K562 (cell line): ENCODE measurements around the gene ACOT7. TPM values are rescaled to one million over a fixed set of nuclear protein-coding genes. Genes with fewer than 3 reads are reported as not detected.
A peak's percentile ranks its signal among the peaks of the same experiment; 100 is the strongest.

Experiments
- BHLHE40 ChIP-seq: IDR thresholded peaks from 2 replicates; pipeline ENCODE4 v1.6.1; 2011; ENCODE audit warnings: low read length, improper control_type of control experiment
- BRCA1 ChIP-seq, 2 experiments: fragments of 450-650 bp in 1 of 2; sonication (generic) in 1 of 2; formaldehyde crosslinking in 1 of 2; IDR thresholded peaks; 2 replicates each; pipeline versions ENCODE4 v1.5.0 to v1.6.1; 2017 to 2020; ENCODE audit warnings: mild to moderate bottlenecking in 1 of 2, missing genetic modification reagents in 1 of 2
- GABPA ChIP-seq: fragments of 200-800 bp; sonication (Bioruptor generic); conservative IDR thresholded peaks from 2 replicates; pipeline ENCODE4 v1.6.1; 2016; ENCODE audit warnings: low read depth, missing genetic modification characterization, missing compliant biosample characterization
- HNRNPH1 ChIP-seq: fragments of 200-400 bp; formaldehyde crosslinking; optimal IDR thresholded peaks from 2 replicates; pipeline ENCODE3; 2017; ENCODE audit warnings: low read depth, mild to moderate bottlenecking, low read length, moderate library complexity
- MYC ChIP-seq, 2 experiments: fragments of 250-450 bp in 1 of 2; sonication (Bioruptor Pico) in 1 of 2; IDR thresholded peaks; 2 replicates each; pipeline versions ENCODE4 v1.5.1 to v1.6.1; 2012 to 2021; ENCODE audit warnings: low read depth in 2 of 2, borderline replicate concordance in 1 of 2, improper control_type of control experiment in 1 of 2, low read length in 1 of 2, mild to moderate bottlenecking in 1 of 2, moderate library complexity in 1 of 2
- NR2C1 ChIP-seq, 2 experiments: fragments of 450-650 bp; IDR thresholded peaks; 2 replicates each; pipeline ENCODE4 v1.6.1; 2017; ENCODE audit warnings: mild to moderate bottlenecking in 2 of 2, antibody characterized with exemption in 1 of 2, inconsistent platforms in 1 of 2, missing compliant biosample characterization in 1 of 2, missing genetic modification characterization in 1 of 2
- PHF8 ChIP-seq: fragments of 200-600 bp; sonication (generic); IDR thresholded peaks from 2 replicates; pipeline ENCODE4 v1.6.1; 2012; ENCODE audit warnings: mixed run types, mild to moderate bottlenecking, inconsistent platforms, low read length, moderate library complexity, borderline replicate concordance
- polyA plus RNA-seq, 8 experiments: library from polyadenylated mRNA; depleted of rRNA in 4 of 8; stranded (reverse) in 5 of 8; unstranded in 3 of 8; fragments of >200 nt; fragmentation: Nextera tagmentation in 2 of 8; fragmentation: Illumina TruSeq in 1 of 8; extraction: Ambion mirVana in 2 of 8; extraction: Trizol in 1 of 8; gene quantifications; 2 replicates each; pipeline versions ENCODE4 v1.2.1 to v1.2.3, GENCODE V29; 2011 to 2014; ENCODE audit warnings: inconsistent platforms in 1 of 8, missing spikeins in 1 of 8
- total RNA-seq, 7 experiments: library from RNA; depleted of rRNA in 6 of 7; stranded (reverse); fragments of >200 nt in 6 of 7; fragmentation: Illumina TruSeq in 2 of 7; extraction: Trizol in 2 of 7; gene quantifications; 2 replicates each; pipeline versions ENCODE4 v1.2.1 to v1.2.3, GENCODE V29; 2011 to 2021; ENCODE audit warnings: low replicate concordance in 1 of 7
- TF ChIP-seq, protein P1 (sequence below), 2 experiments: IDR thresholded peaks; 2 replicates each; pipeline ENCODE4 v1.6.1; 2011; ENCODE audit warnings: borderline replicate concordance in 1 of 2, control low read depth in 1 of 2, low read depth in 1 of 2, low read length in 1 of 2, mild to moderate bottlenecking in 1 of 2, mixed read lengths in 1 of 2, moderate library complexity in 1 of 2; ENCODE audit not compliant: insufficient read depth in 1 of 2, insufficient read length in 1 of 2, poor library complexity in 1 of 2, severe bottlenecking in 1 of 2; ENCODE audit errors: extremely low read depth in 1 of 2
- TF ChIP-seq, protein P2 (sequence below): sonication (generic); formaldehyde crosslinking; IDR thresholded peaks from 2 replicates; pipeline ENCODE4 v1.8.0; 2022; ENCODE audit warnings: mild to moderate bottlenecking, missing genetic modification reagents
- TF ChIP-seq, protein P3 (sequence below): sonication (generic); formaldehyde crosslinking; IDR thresholded peaks from 2 replicates; pipeline ENCODE4 v1.8.1; 2022; ENCODE audit warnings: missing genetic modification reagents
- TF ChIP-seq, protein P4 (sequence below): IDR thresholded peaks from 2 replicates; pipeline ENCODE4 v1.6.1; 2011; ENCODE audit not compliant: insufficient read length; ENCODE audit errors: extremely low read depth
- TF ChIP-seq, protein P5 (sequence below): sonication (generic); formaldehyde crosslinking; IDR thresholded peaks from 2 replicates; pipeline ENCODE4 v1.8.0; 2022; ENCODE audit warnings: mild to moderate bottlenecking, missing genetic modification reagents

Gene ACOT7
- total and polyA plus RNA-seq, 9 of the 15 experiments (the other 6 are each of a cell fraction or from before 2014, with no cell fraction given) = 7.0 to 92.6 (median 37.2) TPM

DNA sequence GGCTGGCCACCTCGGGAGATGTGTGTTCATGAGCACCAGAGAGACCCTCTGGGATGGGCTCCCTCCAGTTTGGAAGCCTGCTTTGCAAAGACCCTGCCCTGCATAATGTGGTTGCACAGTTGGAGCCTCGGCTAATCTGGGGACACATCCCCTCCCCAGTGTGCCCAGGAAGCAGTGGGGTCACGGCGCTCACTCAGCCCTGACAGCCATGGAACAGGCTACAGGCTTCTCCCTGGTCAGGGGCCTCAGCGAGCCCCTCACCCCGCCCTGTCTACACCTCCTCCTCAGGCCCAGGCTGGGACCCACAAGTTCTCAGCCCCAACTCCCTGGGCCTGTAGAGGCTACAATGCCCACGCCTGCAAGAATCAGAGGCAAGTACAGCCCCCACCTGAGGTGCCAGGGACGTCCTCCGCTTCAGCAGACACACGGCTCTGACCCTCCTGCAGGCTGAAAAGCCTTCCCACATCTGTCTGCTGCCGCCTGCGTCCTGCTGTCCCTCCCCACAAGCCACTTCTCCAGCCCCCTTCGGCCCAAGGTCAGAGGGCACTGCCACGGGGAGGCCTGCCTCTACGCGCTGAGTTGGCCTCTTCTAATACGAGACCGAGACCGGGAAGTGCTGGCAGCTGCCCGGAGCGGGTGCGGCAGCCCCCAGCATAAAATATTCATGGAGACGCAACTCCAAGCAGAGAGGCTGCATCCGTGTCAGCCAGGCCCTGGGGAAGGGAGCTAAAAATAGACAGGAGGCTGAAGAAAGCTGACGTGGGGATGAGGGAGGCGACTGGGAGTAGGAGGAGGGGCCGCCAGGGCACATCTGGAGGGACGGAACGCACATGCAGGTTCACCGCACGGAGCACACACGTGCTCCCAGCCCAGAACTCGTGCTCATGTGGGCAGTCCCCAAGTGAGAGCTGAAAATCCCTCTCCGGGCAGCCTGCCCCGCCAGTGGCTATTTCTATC lies 117.5 kb downstream of the ACOT7 start (continued):
- TF ChIP-seq NR2C1 (IDR thresholded peaks at IDR 0.05) (no peak), NR2C1 (tag; IDR thresholded peaks at IDR 0.05) (peak; percentile 53; the same call in 1 of the 2 replicates), HNRNPH1 (no peak), BHLHE40 (peak; percentile 87), MYC (IDR thresholded peaks at IDR 0.05; ENCODE audit: low read depth, low read length) (peak; percentile 53; the same call in 1 of the 2 replicates), MYC (CRISPR knock-in tag; IDR thresholded peaks at IDR 0.05; ENCODE audit: borderline replicate concordance, low read depth) (no peak), PHF8 (no peak; the same call in 1 of the 2 replicates), BRCA1 (IDR thresholded peaks at IDR 0.05) (no peak), BRCA1 (CRISPR knock-in tag; IDR thresholded peaks at IDR 0.05) (0 out of 2 replicates have a peak, but pooled peaks have one; percentile 40), GABPA (no peak)
- TF ChIP-seq, protein P1, sequence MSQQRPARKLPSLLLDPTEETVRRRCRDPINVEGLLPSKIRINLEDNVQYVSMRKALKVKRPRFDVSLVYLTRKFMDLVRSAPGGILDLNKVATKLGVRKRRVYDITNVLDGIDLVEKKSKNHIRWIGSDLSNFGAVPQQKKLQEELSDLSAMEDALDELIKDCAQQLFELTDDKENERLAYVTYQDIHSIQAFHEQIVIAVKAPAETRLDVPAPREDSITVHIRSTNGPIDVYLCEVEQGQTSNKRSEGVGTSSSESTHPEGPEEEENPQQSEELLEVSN (IDR thresholded peaks at IDR 0.05; ENCODE audit: borderline replicate concordance in 1 of 2, extremely low read depth in 1 of 2, insufficient read depth in 1 of 2, insufficient read length in 1 of 2, low read depth in 1 of 2, low read length in 1 of 2, poor library complexity in 1 of 2, severe bottlenecking in 1 of 2) = peak; percentile 34 to 79
- TF ChIP-seq, protein P2, sequence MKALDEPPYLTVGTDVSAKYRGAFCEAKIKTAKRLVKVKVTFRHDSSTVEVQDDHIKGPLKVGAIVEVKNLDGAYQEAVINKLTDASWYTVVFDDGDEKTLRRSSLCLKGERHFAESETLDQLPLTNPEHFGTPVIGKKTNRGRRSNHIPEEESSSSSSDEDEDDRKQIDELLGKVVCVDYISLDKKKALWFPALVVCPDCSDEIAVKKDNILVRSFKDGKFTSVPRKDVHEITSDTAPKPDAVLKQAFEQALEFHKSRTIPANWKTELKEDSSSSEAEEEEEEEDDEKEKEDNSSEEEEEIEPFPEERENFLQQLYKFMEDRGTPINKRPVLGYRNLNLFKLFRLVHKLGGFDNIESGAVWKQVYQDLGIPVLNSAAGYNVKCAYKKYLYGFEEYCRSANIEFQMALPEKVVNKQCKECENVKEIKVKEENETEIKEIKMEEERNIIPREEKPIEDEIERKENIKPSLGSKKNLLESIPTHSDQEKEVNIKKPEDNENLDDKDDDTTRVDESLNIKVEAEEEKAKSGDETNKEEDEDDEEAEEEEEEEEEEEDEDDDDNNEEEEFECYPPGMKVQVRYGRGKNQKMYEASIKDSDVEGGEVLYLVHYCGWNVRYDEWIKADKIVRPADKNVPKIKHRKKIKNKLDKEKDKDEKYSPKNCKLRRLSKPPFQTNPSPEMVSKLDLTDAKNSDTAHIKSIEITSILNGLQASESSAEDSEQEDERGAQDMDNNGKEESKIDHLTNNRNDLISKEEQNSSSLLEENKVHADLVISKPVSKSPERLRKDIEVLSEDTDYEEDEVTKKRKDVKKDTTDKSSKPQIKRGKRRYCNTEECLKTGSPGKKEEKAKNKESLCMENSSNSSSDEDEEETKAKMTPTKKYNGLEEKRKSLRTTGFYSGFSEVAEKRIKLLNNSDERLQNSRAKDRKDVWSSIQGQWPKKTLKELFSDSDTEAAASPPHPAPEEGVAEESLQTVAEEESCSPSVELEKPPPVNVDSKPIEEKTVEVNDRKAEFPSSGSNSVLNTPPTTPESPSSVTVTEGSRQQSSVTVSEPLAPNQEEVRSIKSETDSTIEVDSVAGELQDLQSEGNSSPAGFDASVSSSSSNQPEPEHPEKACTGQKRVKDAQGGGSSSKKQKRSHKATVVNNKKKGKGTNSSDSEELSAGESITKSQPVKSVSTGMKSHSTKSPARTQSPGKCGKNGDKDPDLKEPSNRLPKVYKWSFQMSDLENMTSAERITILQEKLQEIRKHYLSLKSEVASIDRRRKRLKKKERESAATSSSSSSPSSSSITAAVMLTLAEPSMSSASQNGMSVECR (CRISPR knock-in tag) = 0 out of 2 replicates have a peak, but pooled peaks have one; percentile 22
- TF ChIP-seq, protein P3, sequence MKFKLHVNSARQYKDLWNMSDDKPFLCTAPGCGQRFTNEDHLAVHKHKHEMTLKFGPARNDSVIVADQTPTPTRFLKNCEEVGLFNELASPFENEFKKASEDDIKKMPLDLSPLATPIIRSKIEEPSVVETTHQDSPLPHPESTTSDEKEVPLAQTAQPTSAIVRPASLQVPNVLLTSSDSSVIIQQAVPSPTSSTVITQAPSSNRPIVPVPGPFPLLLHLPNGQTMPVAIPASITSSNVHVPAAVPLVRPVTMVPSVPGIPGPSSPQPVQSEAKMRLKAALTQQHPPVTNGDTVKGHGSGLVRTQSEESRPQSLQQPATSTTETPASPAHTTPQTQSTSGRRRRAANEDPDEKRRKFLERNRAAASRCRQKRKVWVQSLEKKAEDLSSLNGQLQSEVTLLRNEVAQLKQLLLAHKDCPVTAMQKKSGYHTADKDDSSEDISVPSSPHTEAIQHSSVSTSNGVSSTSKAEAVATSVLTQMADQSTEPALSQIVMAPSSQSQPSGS (CRISPR knock-in tag) = no peak
- TF ChIP-seq, protein P4, sequence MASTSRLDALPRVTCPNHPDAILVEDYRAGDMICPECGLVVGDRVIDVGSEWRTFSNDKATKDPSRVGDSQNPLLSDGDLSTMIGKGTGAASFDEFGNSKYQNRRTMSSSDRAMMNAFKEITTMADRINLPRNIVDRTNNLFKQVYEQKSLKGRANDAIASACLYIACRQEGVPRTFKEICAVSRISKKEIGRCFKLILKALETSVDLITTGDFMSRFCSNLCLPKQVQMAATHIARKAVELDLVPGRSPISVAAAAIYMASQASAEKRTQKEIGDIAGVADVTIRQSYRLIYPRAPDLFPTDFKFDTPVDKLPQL = no peak
- TF ChIP-seq, protein P5, sequence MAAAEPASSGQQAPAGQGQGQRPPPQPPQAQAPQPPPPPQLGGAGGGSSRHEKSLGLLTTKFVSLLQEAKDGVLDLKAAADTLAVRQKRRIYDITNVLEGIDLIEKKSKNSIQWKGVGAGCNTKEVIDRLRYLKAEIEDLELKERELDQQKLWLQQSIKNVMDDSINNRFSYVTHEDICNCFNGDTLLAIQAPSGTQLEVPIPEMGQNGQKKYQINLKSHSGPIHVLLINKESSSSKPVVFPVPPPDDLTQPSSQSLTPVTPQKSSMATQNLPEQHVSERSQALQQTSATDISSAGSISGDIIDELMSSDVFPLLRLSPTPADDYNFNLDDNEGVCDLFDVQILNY = no peak
